ENCODE data around the gene LMTK2. TPM values are rescaled to one million over a fixed set of nuclear protein-coding genes. Genes with fewer than 3 reads are reported as not detected.

The LMTK2 gene
- total RNA-seq, 2 experiments from 2014 or later = 13.7 to 14.7 TPM

DNA sequence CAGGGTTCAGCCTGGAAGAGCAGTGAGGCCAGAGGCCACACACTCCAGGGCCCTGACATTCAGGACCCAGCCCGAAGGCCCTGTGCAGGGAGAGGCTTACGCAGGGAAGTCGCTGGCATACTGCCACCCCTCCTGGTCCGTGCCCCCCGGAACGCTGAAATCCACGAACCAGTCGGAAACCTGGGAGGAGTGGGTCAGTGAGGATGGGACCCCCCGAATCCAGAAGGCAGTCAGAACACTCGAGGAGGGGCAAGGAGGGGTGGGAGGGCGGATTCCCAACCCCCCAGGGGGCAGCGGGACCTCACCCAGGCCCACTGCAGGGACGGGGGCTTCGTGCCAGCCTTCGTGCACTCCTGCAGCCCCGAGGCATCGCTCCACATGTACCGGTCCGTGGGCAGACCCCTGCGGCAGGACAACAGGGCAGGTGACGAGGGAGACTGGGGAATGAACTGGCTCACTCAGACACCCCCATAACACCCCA lies 118.1 kb downstream of the LMTK2 start:
- ChIA-PET POLR2A (no interaction called here), CTCF (no interaction called here)

DNA sequence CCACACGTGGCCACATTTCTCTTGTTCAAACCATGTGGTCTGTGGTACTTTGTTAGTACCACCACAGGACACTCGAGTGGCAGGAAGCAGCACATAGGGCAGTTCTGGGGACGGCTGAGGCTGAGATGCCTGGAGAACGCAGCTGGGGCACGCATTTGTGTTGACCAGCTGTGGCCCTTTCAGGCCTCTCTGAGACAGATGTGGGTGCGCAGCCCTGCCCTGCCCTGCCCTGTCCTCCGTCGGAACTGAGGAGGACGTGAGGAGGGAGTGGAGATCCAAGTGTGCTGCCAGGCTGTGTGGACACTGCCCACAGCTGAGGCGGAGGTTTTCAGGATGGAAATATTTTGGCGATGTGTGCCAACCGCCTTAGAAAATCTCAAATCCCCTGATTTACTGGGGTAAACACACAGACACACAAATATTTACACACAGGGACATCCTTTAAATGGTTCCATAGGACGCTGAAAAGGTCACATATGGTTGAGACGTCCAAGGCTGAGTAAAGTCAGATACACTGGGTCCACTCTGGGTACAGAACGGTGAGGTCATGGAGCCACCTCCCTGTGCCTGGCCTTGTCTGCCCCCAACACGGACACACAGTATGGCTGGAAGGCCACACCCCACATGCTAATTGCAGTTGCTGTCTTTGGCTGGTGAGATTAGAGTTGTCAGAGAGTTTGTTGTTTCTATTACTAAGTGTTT lies 119.4 kb downstream of the LMTK2 start:
- ChIA-PET CTCF (no interaction called here), POLR2A (no interaction called here)

GRCh38 chr7:98227939-98228338 lies 121.3 kb downstream of the LMTK2 start:
- CTCF ChIA-PET = no interaction called here
- POLR2A ChIA-PET = no interaction called here

DNA sequence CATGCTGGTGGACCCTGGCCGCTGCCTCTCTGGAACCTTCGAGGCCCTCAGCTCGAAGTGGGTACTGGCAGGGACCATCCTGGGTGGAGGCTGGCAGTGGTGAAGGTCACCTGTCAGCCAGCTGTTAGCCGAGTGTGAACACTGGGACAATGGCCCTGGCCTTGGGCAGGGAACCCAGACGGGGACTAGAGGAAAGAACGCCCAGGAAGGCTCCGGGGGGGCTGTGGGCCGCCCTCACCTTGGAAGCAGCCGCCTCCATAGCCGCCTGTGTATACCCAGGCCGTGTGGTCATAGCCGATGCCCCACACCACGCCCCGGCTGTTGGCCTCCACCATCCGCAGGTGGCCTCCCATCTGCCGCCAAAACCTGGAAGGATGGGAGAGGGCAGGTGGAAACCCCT lies 122.1 kb downstream of the LMTK2 start:
- ChIA-PET CTCF (no interaction called here), POLR2A (no interaction called here)

DNA sequence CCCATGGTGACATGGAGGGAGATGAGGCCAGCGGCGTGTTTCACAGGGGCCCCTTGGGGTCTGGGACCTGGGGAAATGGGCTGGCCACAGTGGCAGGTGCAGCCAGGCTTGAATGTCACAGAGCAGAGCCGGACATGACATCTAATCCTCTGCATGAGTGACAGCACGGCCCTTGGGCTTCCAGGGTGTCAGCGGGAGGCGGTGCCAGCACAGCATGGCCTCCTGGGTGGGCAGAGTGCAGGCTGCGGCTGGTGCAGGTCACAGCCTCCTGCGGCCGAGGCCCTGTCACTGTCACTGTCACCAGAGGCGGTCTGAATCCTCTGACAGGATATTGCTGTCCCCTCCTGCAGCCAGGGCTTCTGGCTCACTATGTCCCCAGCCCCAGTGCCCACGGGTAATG lies 122.8 kb downstream of the LMTK2 start:
- CTCF ChIA-PET = no interaction called here
- POLR2A ChIA-PET = no interaction called here

GRCh38 chr7:98229991-98230745 lies 123.5 kb downstream of the LMTK2 start:
- ChIA-PET CTCF (no interaction called here), POLR2A (no interaction called here)

GRCh38 chr7:98230746-98231471 lies 124.2 kb downstream of the LMTK2 start:
- POLR2A ChIA-PET = no interaction called here
- CTCF ChIA-PET = no interaction called here

- ChIA-PET POLR2A (no interaction called here), CTCF (no interaction called here)
Observed at GRCh38 chr7:98231493-98232262, 125.0 kb downstream of the LMTK2 start.

GRCh38 chr7:98232263-98232585 lies 125.6 kb downstream of the LMTK2 start:
- ChIA-PET POLR2A (no interaction called here), CTCF (no interaction called here)

DNA sequence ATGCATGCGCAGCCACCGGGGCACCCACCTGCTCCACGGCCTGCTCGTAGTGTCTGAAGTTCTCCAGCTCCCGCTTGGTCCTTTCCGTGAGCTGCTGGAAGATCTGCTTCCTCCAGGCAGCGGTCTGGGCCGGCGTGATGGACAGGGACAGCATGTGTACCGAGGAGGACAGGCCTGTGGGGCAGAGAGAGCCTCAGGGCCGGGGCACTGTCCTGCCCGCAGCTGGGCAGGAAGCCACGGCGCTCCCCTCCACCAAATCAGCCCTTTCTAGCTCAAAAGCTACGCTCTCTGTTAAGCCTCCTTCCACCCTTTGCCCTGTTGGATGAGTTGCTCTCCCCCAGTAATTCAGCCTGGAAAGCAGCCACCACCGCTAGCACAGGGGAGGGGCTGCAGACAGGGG lies 126.1 kb downstream of the LMTK2 start:
- POLR2A ChIA-PET = no interaction called here

DNA sequence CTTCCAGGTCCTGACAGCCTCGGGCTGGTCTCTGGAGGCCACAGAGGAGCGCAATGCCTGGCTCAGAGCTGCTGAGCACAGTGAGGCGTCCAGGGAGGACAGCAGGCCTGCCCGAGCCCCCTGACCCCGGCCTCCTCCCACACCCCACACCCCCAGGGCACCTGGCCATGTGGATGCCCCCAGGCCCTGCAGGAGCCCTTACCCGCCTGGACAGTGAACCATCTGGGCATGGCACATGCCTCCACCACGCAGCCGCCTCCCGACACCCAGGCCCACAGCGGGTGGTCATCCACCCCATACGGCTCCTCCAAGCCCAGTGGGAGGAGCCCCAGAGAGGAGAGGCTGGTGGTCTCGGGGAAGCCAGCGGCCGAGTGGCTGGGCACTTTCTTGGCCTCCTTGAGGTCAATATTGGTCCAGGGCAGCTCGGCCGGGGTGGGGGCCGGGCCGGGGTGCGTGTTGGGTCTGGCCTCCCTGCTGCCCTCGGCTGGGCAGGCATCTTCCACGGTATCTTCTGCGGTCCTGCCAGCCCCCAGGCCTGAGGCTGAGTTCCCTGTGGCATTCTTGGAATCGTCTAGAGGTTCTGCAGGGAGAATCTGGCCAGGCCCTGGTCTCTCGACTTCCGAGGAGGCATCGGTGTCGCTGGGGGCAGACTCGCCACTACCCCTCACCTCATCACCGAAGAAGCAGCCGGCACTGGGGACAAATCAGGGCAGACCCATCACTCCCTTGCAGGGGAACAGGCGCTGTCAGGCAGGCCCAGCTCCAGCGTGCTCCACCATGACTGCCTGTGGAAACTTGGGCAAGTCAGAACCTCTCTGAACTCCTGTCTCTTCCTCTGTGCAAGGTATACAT lies 126.8 kb downstream of the LMTK2 start:
- POLR2A ChIA-PET = no interaction called here
- CTCF ChIA-PET = no interaction called here

More for the DNA sequence above, 126.1 kb downstream of the LMTK2 start:
- CTCF ChIA-PET = no interaction called here

GRCh38 chr7:98234429-98235147 lies 127.9 kb downstream of the LMTK2 start:
- POLR2A ChIA-PET = no interaction called here
- CTCF ChIA-PET = no interaction called here

- POLR2A ChIA-PET = no interaction called here
- CTCF ChIA-PET = no interaction called here
Observed at GRCh38 chr7:98235901-98236300, 129.2 kb downstream of the LMTK2 start.

DNA sequence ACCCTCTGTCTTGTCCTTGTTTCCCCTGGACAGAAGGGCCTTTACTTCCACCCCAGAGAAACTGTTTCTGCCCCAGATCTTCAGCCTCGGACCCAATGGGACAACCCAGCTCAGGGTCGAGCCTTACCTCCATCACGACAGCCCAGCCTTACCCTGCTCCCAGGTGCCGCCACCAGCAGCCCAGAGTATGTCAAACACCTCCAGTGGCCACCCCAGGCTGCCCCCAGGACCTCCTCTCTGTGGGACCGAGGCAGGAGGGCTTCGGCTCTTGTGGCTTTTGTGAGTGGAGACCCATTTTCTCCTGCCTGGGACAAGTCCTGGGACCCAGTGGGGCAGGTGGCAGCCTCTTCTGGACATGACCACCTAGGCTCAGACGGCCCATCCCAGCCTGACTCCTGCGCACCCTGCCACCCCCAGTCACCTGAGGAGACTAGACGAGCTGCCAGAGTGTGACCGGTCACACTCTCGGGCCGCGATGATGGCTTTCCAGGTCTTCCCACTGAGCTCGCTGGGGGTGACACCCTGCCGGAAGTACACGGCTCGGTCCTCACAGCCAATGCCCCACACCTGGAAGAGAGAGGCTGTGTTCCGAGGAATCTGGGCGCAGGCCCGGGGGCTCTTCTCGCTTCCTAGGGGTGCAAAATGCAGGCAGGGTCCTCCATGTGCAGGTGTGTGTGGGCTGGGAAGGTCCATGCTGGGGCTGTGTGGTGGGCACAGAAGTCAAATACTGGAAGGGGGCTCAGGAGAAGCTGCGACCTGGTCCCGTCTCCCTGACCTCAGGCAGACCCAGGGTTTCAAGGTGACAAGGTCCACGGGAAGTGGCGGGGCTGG lies 129.9 kb downstream of the LMTK2 start:
- POLR2A ChIA-PET = no interaction called here
- CTCF ChIA-PET = no interaction called here

DNA sequence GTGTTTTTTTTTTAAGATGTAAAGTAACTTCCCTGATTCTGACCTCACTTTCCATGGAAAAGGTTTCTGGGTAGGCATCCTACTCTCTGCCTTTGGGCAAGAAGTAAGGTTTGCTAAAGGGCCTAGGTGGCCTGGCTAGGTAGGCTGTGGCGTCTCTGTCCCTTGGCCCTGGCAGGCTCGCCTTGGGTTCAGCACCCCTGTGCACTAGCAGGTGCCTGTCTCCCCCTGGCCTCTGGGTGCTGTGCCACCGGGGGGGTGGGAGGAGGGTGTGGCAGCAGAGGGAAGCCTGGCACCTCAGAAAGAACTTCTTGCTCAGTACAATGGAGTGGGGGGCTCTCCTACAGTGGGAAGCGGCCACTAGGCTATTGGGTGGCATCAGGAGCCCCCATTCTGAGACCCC lies 131.4 kb downstream of the LMTK2 start:
- POLR2A ChIA-PET = no interaction called here

GRCh38 chr7:98238976-98239375 lies 132.3 kb downstream of the LMTK2 start:
- ChIA-PET POLR2A (interaction anchor here (0.6 kb wide), 1 partner anchor 131 kb away, joined by 3 read pairs; no protein-coding TSS in a partner anchor), CTCF (no interaction called here)

More for the DNA sequence above, 131.4 kb downstream of the LMTK2 start:
- CTCF ChIA-PET = no interaction called here

GRCh38 chr7:98240961-98241673 lies 134.5 kb downstream of the LMTK2 start:
- POLR2A ChIA-PET = no interaction called here

More at GRCh38 chr7:98240961-98241673, 134.5 kb downstream of the LMTK2 start:
- CTCF ChIA-PET = no interaction called here
